GM19025 (cell line): ENCODE results near the gene ARIH1.
"Not testable (repeated sequence)": the region's sequence is repeated elsewhere in the genome, so short reads cannot be mapped to it uniquely, and the experiment has no call there.

Source experiments
- ATAC-seq: cut with Tn5 transposase; IDR thresholded peaks from one replicate; pipeline ENCODE4 v1.9.1; 2021; ENCODE audit warnings: mild to moderate bottlenecking, low read depth, moderate library complexity; ENCODE audit not compliant: unreplicated experiment

Gene ARIH1

DNA sequence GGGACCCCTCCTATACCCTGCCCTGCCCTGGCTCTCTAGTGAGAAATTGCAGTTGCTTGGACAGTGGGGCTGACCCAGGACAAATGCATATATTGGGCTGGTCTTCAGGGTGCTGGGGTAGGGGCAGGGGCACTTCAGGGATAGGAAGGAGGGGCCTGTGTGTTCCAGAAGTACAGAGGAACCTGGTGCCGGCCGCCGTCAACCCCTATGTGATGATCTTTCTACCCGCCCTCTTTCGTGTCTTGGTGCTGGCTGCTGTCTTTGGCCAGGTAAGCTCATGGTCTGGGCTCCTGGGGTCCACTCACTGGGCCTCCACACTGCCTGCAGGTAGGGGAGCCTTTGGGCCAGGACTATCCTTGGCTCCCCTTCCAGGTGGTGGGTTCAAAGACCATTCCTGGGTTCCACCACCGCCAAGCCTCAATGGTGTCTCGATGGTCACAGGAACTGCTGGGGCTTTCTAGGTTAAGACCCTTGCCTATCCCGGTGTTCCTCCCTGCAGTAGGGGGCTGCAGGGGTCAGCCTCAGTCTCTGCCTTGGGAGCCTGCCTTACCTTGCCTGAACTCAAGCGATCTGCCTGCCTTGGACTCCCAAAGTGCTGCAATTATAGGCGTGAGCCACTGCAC, 174.6 kb downstream of the ARIH1 start:
- not testable (repeated sequence) for ATAC-seq
